ENCODE measurements around the gene GPRC5D.

The GPRC5D gene

GRCh38 chr12:12979731-12980259 lies 27.8 kb upstream of the GPRC5D start:
- DNase-seq (ENCODE audit: low read depth) = peak; percentile 98

GRCh38 chr12:12979126-12979525 lies 27.2 kb upstream of the GPRC5D start:
- peak; percentile 69 for DNase-seq (ENCODE audit: low read depth)

- peak; percentile 29 for DNase-seq (ENCODE audit: low read depth)
Measured at GRCh38 chr12:12977231-12977630, 25.3 kb upstream of the GPRC5D start.

- peak; percentile 97 for DNase-seq (ENCODE audit: low read depth)
Measured at GRCh38 chr12:12976366-12976765, 24.4 kb upstream of the GPRC5D start.

GRCh38 chr12:12975322-12976077 lies 23.5 kb upstream of the GPRC5D start:
- peak; percentile 72 for DNase-seq (ENCODE audit: low read depth)

GRCh38 chr12:12974211-12974610 lies 22.2 kb upstream of the GPRC5D start:
- no peak for DNase-seq (ENCODE audit: low read depth)

GRCh38 chr12:12973019-12973418 lies 21.0 kb upstream of the GPRC5D start:
- no peak for DNase-seq (ENCODE audit: low read depth)

- DNase-seq (ENCODE audit: low read depth) = no peak
Measured at GRCh38 chr12:12965836-12966235, 13.9 kb upstream of the GPRC5D start.

- no peak for DNase-seq (ENCODE audit: low read depth)
Measured at GRCh38 chr12:12964255-12964654, 12.3 kb upstream of the GPRC5D start.

GRCh38 chr12:12960639-12961209 lies 8.8 kb upstream of the GPRC5D start:
- DNase-seq (ENCODE audit: low read depth) = no peak

- no peak for DNase-seq (ENCODE audit: low read depth)
Measured at GRCh38 chr12:12958886-12959285, 6.9 kb upstream of the GPRC5D start.

GRCh38 chr12:12954878-12955625 lies 3.1 kb upstream of the GPRC5D start:
- DNase-seq (ENCODE audit: low read depth) = no peak

- DNase-seq (ENCODE audit: low read depth) = peak; percentile 36
Measured at GRCh38 chr12:12954356-12954755, 2.4 kb upstream of the GPRC5D start.

- no peak for DNase-seq (ENCODE audit: low read depth)
Measured at GRCh38 chr12:12951504-12951903, 466 bp downstream of the GPRC5D start.

GRCh38 chr12:12947902-12948301 lies 4.1 kb downstream of the GPRC5D start:
- DNase-seq (ENCODE audit: low read depth) = no peak

GRCh38 chr12:12946686-12947355 lies 5.1 kb downstream of the GPRC5D start:
- peak; percentile 50 for DNase-seq (ENCODE audit: low read depth)

GRCh38 chr12:12945591-12945990 lies 6.4 kb downstream of the GPRC5D start:
- DNase-seq (ENCODE audit: low read depth) = no peak

GRCh38 chr12:12943586-12944260 lies 8.2 kb downstream of the GPRC5D start:
- DNase-seq (ENCODE audit: low read depth) = peak; percentile 30

- DNase-seq (ENCODE audit: low read depth) = no peak
Measured at GRCh38 chr12:12941450-12942350, 10.3 kb downstream of the GPRC5D start.

- no peak for DNase-seq (ENCODE audit: low read depth)
Measured at GRCh38 chr12:12939888-12940287, 12.1 kb downstream of the GPRC5D start.

- no peak for DNase-seq (ENCODE audit: low read depth)
Measured at GRCh38 chr12:12938541-12938940, 13.4 kb downstream of the GPRC5D start.
